Dermis microvascular lymphatic vessel endothelial cell (primary cell): ENCODE measurements around the gene FLACC1. TPM values are rescaled to one million over a fixed set of nuclear protein-coding genes. Genes with fewer than 3 reads are reported as not detected.

Source experiments
- DNase-seq, 2 donors: peaks; one replicate each; pipeline versions ENCODE4 v3.0.0 to v3.0.0-alpha.2; 2010; ENCODE audit warnings: low read depth in 2 of 2
- total RNA-seq: library from RNA; depleted of rRNA; stranded (reverse); fragments of >200 nt; gene quantifications from 2 replicates; pipeline ENCODE4 v1.2.1, GENCODE V29; 2014

Gene FLACC1
- total RNA-seq, 1 donor from 2014 or later, result 0.39 TPM

DNA sequence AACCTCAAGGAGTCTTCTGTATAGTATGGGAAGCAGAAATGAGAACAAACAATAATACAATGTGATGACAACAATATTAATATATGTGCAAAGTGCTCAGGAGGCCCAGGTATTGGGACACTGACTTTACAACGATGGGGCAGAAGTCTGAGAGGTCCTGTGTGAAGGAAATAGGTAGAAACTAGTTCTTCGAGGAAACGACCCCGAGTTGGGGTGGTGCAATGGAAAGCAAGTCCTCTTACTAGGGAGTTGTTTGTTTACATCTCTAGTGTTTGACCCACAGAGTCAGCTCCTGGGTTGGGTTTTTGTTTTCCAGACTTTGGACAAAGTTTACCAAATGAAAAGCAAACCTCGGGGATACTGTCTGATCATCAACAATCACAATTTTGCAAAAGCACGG, 80.6 kb downstream of the FLACC1 start:
- no peak for DNase-seq

DNA sequence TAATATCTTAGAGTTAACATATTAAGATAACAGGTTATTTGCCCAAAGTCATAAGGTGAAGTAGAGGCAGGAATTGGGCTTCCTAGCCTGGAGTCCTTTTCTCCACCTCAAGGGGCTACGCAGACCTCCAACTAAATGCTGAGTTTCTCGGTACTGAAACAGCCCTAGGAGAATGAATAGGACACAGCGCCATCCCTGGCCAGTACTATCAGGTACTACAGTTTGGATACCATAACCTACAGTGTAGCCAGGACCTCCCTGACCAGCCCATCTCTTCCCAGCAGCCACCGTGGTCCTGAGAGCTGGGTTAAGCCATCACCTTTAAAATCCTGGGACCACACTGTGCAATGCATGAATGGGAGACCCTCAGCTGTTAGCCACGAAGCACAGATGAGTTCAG, 81.2 kb downstream of the FLACC1 start:
- no peak for DNase-seq

DNA sequence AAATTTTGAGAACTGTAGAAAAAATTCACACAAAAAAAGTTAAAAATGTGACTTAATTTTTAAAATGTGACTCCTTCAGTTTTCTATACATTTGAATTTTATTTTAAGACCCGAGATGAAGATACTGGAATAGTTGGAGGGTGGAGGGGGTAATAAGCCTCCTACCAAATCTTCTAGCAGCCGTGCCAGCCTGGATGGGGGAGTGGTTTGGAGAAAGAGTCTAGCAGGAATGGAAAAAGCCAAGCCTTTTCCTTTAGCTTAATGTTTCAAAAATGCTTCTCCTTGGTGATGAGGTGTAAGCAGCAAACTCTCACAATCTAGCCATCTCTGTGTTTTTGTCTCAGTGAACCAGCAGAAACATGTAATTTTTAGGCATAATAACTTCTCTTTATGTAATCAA, 82.1 kb downstream of the FLACC1 start:
- no peak for DNase-seq

DNA sequence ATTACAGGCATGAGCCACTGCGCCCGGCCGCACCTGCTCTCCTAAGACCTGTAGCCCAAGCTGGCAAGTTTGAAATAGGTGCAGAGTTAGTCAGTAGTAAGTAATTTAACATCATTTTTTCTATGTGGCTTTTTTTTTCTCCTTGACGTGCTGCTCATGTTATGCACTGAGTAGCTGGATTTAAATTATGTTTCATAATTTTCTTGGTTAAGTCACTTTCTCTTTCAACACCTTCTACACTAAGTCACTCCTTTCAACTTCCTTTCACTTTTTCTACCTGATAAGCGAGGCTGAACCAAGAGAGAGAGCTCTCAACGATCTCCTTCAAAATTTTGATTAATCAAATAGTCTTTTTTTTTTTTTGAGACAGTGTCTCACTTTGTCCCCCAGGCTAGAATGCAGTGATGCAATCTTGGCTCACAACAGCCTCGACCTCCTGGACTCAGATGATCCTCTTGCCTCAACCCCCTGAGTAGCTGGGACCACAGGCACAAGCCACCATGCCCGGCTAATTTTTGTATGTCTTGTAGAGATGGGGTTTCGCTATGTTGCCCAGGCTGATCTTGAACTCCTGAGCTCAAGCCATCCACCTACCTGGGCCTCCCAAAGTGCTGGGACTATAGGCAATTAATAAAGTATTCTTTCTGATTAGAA, 83.7 kb downstream of the FLACC1 start:
- DNase-seq, result no peak

DNA sequence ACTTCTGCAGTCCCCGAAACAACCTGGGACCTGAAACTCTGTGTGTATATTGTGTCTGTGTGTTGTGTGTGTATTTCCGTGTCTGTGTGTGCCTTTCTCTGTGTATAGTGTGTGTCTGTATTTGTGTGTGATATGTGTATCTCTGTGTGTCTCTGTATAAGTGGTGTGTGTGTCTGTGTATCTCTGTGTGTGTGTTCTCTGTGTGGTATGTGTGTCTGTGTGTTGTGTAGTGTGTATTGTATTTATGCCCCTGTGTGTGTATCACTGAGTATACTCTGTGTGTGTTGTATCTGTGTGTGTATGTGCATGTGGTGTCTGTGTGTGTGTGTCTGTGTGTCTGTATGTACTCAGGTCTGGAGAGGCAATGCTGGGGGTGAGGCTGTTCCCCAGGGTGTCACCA, 85.2 kb downstream of the FLACC1 start:
- DNase-seq, result no peak

DNA sequence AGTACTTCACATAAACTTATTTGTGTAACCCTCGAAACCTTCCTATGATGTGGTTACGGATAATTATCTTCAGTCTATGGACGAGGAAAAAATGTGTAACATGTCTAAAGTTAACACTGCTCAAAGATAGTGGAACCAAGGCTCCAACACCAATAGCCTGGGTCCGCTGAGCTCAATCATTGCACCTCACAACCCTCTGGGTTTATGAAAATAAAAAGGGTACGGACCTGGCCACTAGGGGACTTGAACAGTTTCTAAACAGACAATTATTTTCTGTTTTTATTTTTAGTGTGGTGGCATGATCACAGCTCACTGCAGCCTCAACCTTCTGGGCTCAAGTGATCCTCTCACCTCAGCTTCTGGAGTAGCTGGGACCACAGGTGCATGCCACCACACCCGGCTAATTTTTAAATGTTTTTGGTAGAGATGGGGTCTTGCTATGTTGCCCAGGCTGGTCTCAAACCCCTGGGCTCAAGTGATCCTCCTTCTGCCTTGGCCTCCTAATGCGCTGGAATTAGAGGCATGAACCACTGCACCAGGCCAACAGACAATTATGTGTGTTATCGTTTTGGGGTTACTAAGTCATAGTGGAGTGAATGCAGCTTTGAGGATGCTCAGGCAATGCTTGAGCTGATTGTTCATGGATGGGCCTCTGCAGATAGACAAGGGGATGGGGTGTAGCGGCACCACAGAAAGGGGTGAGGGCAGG, 86.7 kb downstream of the FLACC1 start:
- DNase-seq, result no peak

DNA sequence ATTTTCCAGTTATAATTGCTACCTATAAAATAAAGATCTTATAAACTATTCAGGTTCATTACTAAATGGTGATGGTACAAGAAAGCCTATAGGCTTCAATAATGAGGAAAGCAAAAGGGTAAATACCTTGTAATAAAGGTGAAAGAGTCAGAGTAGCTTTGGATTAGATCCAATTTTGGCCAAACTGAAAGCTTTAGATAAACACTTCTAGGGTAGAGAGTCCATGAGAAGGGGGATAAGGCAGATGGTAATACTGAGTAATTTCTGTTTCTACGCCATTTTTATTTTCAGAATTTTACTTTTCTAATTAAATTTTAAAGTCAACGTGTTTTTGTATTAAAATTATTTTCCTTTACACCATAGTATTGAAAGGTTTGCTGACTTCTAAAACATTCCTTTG, 87.4 kb downstream of the FLACC1 start:
- no peak for DNase-seq

DNA sequence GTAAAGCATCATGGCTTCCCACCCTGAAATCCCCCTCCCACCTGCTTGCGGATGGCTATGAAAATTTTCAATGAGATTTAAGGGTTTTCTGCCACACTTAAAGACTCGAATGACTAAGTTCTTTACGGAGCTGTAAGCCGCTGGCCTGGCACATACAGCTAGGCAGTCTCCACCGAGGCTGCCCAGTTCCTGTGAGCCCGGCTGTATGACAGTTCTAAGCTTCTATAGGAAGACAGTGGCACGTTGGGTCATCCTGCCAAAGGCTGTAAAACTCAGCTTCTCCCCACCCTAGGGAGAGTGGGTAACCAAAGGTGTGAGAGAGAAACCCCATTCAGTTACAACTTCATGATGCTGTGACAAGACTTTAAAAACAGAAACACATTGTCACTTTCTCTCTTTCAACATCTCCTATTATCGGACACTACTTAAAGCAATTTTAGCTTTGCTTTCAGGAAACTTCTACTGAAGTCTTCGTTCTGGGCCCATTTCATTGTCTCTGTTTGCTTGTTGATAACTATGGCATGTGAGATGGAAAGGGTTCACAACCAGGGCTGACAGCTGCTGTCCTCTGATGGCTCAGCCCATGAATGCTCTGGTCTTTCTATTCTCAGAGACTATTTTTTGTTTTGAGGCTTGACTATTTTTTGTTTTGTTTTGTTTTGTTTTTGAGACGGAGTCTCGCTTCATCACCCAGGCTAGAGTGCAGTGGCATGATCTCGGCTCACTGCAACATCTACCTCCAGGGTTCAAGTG, 89.7 kb downstream of the FLACC1 start:
- DNase-seq, result no peak

DNA sequence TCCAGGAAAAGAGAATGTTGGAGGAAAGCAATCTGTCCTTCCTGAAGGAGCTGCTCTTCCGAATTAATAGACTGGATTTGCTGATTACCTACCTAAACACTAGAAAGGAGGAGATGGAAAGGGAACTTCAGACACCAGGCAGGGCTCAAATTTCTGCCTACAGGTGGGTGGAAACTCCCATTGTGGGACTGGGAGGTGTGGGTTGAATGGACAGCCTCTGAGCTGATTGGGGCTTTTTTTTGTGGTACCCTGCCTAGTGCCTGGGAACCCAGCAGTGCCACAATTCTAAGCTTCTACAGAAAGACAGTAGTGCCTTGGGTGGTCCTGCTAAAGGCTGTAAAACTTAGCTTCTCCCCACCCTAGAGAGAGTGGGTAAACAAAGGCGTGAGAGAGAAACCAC, 90.5 kb downstream of the FLACC1 start:
- DNase-seq, result no peak

DNA sequence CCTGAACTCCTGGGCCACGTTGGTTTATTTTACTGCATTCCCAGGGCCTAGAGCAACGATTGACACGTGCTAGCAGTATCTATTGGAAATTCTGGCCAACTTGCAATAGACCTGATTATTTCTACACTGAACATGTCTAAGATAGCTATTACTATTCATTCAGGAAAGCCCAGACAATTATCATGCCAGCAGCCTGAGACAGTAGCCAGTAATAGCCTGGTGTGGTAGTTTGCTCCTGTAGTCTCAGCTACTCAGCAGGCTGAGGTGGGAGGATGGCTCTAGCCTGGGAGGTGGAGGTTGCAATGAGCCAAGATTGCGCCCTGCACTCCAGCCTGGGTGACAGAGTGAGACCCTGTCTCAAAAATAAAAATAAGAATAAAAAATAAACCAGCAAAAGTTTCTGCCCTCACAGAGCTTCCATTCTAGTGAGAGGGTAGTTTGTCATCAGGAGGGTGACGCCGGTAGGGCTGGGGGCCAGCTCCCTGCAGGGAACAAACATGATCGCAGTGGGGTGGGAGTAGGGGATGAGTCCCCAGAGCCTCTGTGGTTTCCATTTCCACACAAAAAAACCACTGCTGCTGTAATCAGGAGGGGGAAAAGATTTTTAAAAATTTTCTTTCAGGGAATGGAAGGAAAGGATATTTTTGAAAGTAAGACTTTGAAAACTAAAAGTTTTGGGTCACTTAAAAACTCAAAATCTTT, 92.5 kb downstream of the FLACC1 start:
- no peak for DNase-seq

DNA sequence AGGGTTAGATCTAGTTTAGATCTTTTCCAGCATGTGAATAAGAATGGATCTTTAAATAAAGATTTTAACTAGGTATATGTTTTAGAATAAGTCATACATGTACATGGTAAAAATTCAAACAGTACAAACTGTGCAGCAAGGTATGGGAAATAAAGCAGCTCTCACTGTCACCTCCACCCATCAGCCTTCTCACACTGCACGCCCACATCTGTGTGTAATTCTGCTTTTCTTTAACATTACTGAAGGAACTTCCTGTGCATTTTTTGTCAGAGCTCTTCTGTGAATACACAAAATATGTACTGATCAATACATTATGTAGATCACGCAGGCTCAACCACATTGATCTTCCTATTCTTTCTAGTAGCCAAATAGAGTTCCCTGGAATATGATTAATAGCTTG, 93.4 kb downstream of the FLACC1 start:
- no peak for DNase-seq

DNA sequence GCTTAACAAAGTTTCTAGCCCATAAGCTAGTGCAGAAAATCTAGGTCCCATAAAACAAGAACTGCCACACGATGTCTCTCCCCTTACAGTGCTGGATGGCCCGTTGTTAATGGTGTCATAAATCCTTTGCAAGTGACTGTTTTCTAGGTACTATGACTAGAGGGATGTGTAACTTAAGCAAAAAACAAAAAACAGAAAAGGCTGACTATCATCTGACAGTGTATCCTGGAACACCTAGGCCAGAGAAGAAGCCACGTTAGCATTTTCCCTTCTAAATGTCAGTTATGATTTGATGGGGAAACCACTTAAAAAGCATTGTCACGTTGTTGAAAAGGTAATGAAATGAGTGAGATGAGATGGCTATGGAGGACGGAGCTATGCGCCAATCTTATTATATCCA, 94.4 kb downstream of the FLACC1 start:
- no peak for DNase-seq

DNA sequence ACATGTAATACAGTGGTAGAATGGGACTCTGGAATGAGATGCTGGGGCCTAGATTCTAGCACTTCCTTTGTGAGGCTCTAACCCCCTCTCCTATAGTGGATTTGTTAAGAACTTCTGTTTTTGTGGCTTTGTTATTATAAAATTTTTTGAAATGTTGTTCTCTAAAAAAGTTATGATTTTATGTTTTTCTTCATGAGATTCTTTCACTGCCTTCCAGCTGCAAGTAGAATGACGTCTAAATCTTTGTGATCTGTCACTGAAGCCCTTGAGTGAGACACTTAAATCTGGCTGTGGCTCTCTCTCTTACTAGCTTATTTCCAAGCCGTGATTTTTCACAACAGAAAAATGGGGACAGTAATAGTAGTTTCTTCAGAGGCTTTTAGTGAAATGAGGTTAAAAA, 95.2 kb downstream of the FLACC1 start:
- DNase-seq, result no peak

DNA sequence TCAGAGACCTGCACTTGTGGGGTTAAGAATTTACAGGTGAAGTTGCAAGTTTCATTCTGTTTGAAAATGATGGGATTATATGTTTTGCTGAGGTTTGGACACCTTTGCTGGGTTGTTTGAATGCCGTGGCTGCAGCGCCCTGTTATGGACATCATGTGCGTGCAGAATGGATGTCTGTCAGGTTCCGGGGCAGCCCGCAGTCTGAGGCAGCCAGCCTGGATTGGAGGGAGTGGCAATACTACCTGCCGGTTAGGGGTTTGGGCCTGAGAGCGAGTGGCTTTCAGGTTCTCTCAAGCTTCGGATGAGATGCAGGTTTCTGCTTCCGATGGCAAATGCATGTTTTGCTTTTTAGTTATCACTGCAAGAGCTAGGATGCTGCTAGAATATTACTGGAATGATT, 95.7 kb downstream of the FLACC1 start:
- no peak for DNase-seq

DNA sequence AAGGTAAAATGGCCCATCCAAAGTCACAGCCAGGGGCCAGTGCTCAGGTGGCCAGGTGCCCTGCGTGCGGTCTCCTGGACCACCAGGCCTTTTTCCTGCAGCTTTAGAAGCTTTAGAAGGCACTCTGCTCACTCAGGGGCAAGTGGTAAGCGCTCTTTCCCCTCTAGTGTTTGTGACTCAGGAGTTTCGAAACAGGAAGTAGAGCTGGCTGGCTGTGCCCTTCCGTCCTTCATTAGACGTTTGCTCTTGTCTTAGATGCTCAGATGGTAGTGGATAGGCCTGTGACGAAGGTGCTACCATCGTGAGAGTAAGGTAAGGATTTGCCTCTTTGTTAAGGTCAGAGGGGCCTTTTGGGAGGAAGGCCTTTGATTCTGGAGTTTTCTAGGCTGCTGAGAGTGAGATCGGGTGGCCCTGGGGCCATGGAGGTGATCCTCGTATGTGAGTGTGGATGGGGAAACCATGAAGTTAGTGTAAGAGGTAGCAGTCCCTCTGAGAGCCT, 96.8 kb downstream of the FLACC1 start, which contains the start of gene CASP8:
Gene CASP8, plus strand, starts transcription at position 235 of the 499 bp plus-strand sequence. CDS start 5,951 bp downstream, outside the sequence.
- peak in 1 of 2 donors; percentile 64 for DNase-seq

DNA sequence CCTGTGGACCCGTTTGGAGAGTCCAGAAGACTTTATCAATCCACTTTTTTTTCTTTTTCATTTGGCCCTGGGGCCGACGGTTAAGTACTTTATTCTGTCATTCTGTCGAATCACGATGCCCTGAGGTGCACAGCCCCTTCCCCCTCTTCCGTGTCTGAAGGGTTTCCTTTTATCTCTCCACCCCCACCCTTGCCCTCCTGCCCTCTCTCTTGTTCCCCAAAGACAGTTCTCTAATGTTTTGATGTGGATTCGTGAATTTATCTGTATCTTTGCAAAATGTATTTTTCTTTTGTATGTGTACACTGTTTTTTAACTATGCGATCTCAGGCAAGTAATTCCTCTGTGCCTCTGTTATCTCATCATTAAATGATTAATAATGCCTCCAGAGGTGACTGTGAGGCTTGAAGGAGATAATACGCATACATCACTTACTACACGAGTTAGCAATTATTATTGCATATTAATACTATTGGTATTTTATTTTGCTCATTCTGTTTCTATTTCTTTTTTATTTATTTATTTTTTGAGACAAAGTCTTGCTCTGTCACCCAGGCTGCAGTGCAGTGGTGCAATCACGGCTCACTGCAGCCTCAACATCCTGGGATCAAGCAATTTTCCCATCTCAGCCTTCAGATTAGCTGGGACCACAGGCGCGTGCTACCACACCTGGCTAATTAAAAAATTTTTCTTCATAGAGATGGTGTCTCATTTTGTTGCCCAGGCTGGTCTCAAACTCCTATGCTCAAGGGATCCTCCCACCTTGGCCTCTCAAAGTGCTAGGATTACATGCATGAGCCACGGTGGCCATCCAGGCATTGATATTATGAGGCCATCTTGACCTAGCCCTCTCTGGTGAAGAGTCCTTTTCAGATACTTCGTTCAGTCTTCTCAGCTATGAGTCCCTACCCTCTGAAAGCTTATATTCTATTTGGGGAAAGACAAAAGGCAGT, 98.2 kb downstream of the FLACC1 start:
- no peak for DNase-seq

DNA sequence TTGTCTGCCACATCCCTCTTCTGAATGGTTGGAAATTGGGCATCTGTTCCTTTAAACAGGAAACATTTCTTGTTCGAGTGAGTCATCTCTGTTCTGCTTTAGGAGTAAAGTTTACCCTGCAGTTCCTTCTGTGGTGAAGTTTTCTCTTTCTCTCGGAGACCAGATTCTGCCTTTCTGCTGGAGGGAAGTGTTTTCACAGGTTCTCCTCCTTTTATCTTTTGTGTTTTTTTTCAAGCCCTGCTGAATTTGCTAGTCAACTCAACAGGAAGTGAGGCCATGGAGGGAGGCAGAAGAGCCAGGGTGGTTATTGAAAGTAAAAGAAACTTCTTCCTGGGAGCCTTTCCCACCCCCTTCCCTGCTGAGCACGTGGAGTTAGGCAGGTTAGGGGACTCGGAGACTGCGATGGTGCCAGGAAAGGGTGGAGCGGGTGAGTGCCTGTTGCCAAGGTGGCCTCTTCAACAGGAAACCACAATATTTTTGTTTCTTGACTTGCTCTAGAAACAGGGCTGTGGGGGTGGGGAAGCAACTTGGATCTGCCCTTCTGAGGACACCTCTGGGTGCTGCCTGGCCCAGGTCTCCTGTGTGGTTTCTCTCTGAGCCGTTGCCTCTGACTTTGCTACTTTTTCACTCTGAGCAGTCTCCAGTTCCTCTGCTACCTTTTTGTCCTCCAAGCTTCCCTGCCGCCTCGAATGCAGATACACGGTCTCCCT, 99.0 kb downstream of the FLACC1 start:
- DNase-seq, result peak; percentile 66 to 89

DNA sequence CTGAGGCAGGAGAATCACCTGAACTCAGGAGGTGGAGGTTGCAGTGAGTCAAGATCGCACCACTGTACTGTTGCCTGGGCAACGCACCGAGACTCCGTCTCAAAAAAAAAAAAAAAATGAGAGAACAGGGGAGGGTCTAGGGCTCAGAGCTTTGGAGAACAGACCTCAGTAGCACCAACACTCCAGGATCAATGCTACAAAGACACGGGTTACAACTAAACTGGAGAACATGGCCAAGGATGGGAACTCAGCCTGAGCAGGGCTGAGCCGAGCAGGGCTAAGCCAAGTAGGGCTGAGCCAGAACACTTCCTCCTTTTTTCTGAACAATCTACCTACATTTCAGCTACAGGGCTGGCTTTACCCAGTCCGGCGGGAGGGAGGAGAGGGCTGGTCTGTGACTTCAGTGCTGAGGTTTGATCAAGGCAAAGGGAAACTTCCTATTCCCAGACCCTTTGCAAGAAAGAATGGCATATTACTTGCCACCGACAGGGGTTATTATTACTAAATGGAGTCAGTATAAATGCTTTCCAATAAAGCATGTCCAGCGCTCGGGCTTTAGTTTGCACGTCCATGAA, 99.7 kb downstream of the FLACC1 start:
- DNase-seq, result no peak

DNA sequence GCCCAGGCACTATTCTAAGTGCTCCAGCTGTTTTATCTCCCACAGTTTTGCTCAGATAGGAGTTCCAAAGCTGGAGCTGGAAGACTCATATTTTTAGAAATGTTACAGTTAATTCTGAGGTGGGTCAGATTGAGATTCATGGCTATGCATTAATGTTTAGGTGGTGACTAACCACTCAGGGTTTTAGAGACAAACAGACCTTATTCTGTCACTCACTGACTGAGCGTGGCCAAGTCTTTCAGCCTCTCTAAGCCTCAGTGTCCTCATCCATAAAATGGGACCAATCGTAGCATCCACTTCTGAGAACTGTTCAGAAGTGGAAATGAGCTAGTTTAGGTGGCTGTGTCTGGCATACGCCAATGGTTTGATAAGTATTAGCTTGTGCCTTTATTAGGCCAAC, 101.1 kb downstream of the FLACC1 start:
- no peak for DNase-seq
